Measurements from ENCODE around the gene FDX1.

Gene FDX1

DNA sequence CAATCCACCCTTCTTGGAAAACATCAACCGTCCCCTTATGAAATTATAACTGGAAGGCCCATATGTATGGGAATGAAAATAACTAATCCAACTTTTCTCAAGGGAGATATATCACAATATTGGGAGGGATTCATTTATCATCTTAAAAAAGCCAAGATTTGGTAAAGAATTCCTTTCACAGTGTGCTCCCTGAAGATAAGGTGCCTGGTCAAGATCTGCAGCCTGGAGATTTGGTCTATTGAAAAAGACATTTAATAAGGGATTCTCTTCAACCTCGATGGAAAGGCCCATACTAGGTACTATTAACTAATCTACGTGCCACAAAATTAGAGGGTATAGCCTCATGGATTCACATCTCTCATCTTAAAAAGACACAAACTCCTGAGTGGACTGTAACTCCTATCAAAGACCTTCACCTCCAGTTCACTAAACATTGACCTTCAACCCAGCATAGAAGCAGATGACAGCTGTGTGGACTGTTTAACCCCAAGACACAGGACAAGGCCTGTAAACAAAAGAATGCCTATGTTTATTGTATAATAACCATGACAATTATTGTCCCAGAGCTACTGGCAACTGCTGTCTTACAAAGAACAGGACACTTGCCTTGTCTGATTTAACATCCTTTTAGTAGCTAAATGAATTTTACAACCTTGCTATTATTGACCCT is 4.8 kb upstream of the FDX1 start:
- Mint-ChIP-seq H3K9me3 (peaks cover 11% of the 10 kb centered on the region), H3K36me3 (ENCODE audit: low read depth) (no peaks in the 10 kb centered on the region), H3K27ac (no peak overlapping the region), H3K27me3 (ENCODE audit: low read depth) (peaks cover 3% of the 10 kb centered on the region), H3K4me1 (ENCODE audit: low read depth) (peaks cover 10% of the 10 kb centered on the region), H3K4me3 (no peak overlapping the region)

DNA sequence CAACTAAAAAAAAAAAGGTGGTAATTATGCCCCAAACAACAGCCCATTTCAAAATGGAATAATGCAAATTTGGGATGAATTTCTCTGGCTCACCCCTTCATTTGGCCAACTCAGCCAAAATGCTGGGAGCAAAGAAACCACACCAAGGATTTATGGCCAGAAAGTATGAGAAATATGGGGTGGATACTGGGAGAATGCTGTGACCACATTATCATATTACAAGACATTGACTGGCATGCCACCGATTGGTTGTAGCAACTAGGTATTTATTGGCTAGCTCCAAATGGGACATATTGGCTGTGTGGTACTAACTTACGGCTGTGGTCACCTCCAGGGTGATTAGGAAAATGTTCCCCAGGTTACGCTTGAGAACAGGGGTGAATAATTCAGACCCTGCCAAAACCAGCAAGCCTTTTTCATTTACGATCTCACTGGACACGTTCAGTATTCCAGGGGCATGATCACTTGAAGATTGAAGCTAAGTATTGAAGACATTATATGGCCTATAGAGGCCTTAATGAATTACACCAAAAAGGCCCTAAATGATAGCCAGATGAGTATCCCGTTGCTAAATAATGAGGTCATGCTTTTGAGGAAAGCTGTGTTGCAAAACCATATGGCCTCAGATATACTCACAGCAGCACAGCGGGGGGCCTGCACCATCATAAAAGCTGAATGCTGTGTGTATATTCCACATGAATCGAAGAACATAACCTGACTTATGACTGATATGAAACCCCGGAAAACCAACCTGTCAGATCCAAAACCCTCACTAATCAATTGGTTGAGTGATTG is 3.8 kb upstream of the FDX1 start:
- no peaks in the 10 kb centered on the region for H3K27me3 Mint-ChIP-seq (ENCODE audit: low read depth)
- peaks cover 4% of the 10 kb centered on the region for H3K36me3 Mint-ChIP-seq (ENCODE audit: low read depth)
- peaks cover 15% of the 10 kb centered on the region for H3K4me1 Mint-ChIP-seq (ENCODE audit: low read depth)
- H3K4me3 Mint-ChIP-seq = no peak overlapping the region
- no peak overlapping the region for H3K27ac Mint-ChIP-seq
- H3K9me3 Mint-ChIP-seq = peaks cover 6% of the 10 kb centered on the region

DNA sequence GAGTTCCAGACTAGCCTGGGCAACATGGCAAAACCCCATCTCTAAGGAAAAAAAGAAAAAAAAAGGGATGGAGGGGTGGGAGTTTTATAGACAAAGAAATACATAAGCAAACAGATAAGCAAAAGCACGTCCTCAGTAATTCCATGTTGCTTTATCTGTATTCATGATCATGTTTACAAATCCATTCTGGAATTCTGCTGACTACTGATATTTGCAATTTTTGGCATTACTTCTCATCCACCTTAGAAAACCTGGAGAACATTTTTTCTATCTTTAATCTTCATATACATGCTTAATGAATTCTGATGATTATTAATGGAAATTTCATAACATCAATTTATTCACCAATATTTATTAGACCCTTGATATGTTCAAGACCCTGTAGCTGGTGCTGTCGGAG is 1.7 kb upstream of the FDX1 start:
- Mint-ChIP-seq H3K27ac (no peak overlapping the region), H3K9me3 (no peaks in the 10 kb centered on the region), H3K4me1 (ENCODE audit: low read depth) (peaks cover 33% of the 10 kb centered on the region), H3K4me3 (no peak overlapping the region), H3K27me3 (ENCODE audit: low read depth) (no peaks in the 10 kb centered on the region), H3K36me3 (ENCODE audit: low read depth) (peaks cover 4% of the 10 kb centered on the region)

DNA sequence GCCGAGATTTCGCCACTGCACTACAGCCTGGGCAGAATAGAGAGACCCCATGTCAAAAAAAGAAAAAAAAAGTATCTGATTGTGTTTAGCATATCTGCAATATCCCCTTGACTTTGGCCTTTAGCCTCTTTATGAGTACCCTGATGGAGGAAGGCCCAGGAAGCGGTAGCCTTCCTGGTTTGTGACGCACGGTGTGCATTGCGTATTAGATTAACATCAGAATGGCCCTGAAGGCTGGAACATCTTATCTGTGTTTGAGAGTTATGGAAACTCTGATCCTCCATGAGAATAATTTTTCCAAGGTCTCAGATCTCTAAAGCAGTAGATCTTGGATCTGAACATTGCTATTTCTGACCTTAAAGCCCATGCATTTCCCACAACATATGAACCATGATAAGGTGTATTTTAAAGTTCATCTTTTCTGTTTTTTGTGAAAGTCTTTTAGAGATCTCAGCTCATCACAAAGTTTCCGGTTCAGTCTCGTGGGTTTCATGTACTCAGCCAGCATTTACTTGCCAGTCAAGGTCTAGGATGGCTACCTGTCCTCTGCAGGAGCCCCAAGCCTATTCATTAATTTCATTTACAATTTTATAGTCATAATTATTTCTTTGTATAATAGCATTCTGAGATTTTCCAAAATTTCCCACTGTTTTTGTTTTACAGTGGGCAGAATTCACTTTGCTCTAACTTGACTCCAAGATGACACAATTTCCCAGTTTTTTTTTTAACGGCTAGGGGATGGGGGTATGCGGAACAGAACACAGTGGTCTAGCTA is 605 bp upstream of the FDX1 start:
- Mint-ChIP-seq H3K9me3 (no peaks in the 10 kb centered on the region), H3K36me3 (ENCODE audit: low read depth) (peaks cover 4% of the 10 kb centered on the region), H3K4me3 (peak overlapping the region; percentile 80), H3K27ac (peak overlapping the region; percentile 72), H3K4me1 (ENCODE audit: low read depth) (peaks cover 42% of the 10 kb centered on the region), H3K27me3 (ENCODE audit: low read depth) (no peaks in the 10 kb centered on the region)

DNA sequence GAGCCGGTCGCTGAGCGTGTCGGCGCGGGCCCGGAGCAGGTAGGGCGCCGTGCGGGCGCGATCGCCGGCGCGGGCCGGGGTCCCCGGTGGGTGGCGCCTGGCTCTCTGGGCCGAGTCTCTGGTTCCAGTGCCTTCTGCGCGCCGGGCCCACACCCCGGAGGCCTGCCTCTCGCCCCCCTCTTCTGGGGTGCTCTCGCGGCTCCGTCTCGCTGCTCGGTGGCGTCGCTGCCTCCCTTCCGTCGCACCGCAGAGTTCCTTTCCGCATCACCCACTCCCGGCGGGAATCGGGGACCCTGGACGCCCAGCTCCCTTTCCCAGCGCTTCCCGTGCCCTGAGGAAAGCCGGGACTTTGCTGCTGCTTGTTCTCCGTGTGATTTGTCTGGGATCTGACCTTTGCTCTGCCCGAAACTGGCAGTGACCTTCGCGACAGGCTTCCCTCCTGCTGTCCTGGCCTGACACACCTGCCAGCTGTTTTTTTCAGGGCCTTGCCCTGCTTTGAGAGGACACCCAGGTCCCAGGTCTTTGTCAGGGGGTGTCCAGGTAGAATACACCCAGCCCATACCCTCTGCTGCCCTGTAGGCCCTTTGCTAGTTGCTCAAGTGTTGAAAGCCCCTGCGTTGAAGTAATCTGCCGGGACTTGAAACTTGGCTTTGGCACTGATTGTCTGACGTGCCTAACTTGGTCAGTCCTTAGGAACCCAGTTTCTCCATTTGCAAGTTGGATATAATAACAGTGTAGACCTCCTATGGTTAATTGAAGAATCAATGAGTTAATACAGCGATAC is 711 bp downstream of the FDX1 start:
- Mint-ChIP-seq H3K36me3 (ENCODE audit: low read depth) (peaks cover 4% of the 10 kb centered on the region), H3K4me1 (ENCODE audit: low read depth) (peaks cover 45% of the 10 kb centered on the region)

DNA sequence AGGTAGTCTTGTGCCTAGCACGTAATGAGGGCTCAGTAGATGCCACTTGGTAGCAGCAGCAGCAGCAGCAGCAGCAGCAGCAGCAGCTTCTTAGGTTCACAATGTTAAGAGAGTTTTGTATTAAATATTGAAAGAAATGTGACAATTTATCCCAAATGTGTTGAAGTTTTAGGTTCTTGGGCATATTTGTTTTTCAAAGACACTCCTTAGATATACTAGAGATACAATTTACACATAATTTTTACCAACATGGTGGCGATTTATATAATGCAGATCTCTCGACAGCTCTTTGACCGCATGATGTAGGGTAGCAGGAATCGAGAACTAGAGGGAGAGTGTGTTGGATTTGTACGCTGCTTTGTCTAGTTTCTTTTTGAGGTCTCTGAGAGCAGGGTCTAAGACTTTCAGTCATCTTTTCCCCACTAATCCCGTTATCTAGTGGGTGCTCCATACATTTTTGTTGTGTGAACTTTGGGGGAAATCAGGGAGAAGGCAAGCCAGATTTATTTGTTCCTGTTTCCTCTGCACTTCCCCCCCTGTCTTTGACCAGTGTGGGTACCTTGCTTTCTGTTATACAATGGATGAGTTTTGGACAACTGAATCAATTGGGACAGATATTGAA is 1.4 kb downstream of the FDX1 start:
- Mint-ChIP-seq H3K4me1 (ENCODE audit: low read depth) (peaks cover 45% of the 10 kb centered on the region), H3K27me3 (ENCODE audit: low read depth) (no peaks in the 10 kb centered on the region), H3K36me3 (ENCODE audit: low read depth) (peaks cover 4% of the 10 kb centered on the region), H3K4me3 (peak overlapping the region; percentile 98), H3K9me3 (no peaks in the 10 kb centered on the region), H3K27ac (peak overlapping the region; percentile 93)

More for the DNA sequence above, 711 bp downstream of the FDX1 start:
- H3K9me3 Mint-ChIP-seq = no peaks in the 10 kb centered on the region
- H3K27me3 Mint-ChIP-seq (ENCODE audit: low read depth) = no peaks in the 10 kb centered on the region
- peak overlapping the region; percentile 98 for H3K4me3 Mint-ChIP-seq
- H3K27ac Mint-ChIP-seq = peak overlapping the region; percentile 93

DNA sequence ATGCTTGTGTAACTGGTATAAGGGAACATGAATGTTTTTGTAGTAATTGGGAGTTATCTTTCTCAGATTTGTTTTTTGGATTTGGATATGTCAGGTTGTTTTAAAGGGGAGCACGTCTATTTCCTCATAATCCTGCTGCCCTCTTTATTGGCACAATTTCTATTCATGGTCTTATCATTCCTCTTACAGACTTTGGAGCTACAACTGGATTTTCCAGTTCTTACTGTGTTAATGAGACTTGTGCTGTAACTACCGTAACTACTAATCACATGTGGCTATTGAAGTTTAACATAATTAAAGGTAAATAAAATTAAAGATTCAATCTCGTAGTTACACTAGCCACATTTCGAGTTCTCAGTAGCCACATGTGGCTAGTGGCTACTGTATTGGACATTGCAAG is 1.9 kb downstream of the FDX1 start:
- Mint-ChIP-seq H3K4me3 (peak overlapping the region; percentile 98), H3K27ac (no peak overlapping the region), H3K36me3 (ENCODE audit: low read depth) (peaks cover 4% of the 10 kb centered on the region), H3K9me3 (no peaks in the 10 kb centered on the region), H3K27me3 (ENCODE audit: low read depth) (no peaks in the 10 kb centered on the region), H3K4me1 (ENCODE audit: low read depth) (peaks cover 45% of the 10 kb centered on the region)

DNA sequence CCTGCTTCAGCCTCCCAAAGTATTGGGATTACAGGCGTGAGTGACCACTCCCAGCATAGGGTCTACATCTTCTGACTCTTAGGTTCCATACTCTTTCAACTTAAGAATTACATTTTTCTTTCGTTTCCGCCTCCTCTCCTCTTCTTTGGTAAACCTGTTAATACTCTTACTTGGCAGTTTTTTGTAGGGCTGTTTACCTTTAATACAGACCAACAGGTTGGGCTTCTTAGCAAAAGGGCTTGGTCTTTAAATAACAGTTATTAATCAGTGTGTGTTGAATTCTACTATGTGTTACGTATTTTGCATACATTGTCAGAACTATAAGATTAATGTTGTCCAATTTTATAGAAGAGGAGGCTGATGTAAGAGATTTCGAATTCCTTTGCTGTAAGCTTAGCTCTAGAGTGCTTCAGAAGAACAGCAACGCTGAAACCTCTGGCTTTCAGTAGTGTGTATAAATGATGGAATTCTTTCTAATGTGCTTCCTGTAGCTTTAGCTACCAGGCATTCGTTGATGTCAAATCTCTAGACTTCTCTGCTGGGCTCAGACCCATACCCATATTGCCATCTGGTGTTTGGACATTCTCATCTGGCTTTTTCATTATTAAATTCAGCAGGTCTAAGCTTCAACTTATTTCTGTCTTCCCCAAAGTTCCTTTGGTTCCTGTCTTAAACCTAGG is 3.1 kb downstream of the FDX1 start:
- Mint-ChIP-seq H3K27ac (no peak overlapping the region), H3K27me3 (ENCODE audit: low read depth) (no peaks in the 10 kb centered on the region), H3K36me3 (ENCODE audit: low read depth) (peaks cover 14% of the 10 kb centered on the region), H3K4me3 (peak overlapping the region; percentile 41), H3K4me1 (ENCODE audit: low read depth) (peaks cover 47% of the 10 kb centered on the region), H3K9me3 (no peaks in the 10 kb centered on the region)

DNA sequence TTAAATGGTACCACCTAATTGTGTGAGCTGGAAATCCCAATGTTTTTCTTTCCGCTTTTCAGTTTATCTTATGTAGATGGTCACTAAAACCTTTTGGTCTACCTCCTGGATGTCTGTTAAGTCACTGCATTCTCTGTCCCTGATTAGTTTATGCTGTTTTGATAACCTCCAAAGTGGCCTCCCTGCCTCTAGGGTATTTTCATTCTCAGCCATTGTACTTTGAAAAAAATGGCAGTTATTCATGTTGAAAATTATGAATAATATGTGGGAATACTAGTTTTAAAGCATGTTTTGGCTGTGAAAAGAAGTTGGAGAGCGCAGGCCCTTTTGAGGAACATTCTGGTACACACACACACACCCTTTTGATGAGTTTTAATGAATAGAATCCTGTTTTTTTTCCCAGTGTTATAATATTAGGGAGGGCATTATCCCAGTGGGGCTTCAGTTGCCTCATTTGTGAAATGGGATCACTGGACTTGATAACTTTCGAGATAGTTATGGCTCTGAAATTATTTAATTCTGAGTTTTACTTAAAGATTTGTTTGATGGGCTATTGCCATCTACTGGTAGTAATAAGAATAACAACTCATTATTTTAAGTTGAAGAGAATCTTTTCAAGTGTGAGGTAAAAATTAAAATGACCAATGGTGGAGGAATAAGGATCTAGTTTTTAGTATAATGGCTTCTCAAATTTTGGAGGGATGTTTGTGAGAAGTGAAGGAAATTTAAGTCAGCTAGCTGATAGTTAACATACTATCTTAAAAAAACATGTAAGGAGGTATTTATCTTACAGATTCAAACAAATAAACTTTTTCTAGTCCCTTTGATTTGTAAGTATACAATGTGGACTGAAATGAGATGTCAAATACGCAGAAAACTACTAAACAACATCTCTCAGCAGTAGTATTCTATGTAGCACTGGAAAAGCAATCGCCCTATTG is 3.9 kb downstream of the FDX1 start:
- peaks cover 46% of the 10 kb centered on the region for H3K4me1 Mint-ChIP-seq (ENCODE audit: low read depth)
- no peak overlapping the region for H3K27ac Mint-ChIP-seq
- H3K27me3 Mint-ChIP-seq (ENCODE audit: low read depth) = no peaks in the 10 kb centered on the region
- H3K9me3 Mint-ChIP-seq = no peaks in the 10 kb centered on the region
- no peak overlapping the region for H3K4me3 Mint-ChIP-seq
- H3K36me3 Mint-ChIP-seq (ENCODE audit: low read depth) = peaks cover 19% of the 10 kb centered on the region

DNA sequence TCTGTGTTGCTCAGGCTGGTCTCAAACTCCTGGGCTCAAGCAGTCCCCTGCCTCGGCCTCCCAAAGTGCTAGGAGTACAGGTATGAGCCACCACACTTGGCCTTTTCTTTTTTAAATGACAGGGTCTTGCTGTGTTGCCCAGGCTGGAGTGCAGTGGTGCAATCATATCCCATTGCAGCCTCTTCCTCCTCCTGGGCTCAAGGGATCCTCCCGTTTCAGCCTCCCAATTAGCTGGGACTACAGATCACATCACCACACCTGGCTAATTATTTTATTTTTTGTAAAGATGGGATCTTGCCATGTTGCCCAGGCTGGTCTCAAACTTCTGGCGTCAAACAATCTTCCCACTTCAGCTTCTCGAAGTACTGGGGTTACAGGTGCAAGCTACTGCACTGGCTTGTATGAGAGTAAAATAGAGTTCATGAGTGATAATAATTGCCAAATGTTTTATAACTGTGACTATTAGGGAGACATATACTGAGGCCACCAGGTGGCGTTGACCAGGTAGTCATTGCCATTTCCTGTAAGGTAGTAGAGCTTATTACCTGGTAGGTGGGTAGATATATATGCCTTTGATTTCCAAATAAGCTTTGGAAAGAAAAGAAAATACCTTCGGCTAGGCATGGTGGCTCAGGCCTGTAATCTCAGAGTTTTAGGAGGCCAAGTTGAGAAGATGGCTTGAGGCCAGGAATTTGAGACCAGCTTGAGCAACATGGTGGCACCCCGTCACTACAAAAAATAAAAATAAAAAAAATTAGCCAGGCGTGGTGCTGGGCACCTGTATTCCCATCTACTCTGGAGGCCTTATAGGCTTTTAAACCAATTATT is 5.4 kb downstream of the FDX1 start:
- Mint-ChIP-seq H3K27me3 (ENCODE audit: low read depth) (no peaks in the 10 kb centered on the region), H3K36me3 (ENCODE audit: low read depth) (peaks cover 29% of the 10 kb centered on the region), H3K27ac (no peak overlapping the region), H3K4me3 (no peak overlapping the region), H3K4me1 (ENCODE audit: low read depth) (peaks cover 40% of the 10 kb centered on the region), H3K9me3 (no peaks in the 10 kb centered on the region)

DNA sequence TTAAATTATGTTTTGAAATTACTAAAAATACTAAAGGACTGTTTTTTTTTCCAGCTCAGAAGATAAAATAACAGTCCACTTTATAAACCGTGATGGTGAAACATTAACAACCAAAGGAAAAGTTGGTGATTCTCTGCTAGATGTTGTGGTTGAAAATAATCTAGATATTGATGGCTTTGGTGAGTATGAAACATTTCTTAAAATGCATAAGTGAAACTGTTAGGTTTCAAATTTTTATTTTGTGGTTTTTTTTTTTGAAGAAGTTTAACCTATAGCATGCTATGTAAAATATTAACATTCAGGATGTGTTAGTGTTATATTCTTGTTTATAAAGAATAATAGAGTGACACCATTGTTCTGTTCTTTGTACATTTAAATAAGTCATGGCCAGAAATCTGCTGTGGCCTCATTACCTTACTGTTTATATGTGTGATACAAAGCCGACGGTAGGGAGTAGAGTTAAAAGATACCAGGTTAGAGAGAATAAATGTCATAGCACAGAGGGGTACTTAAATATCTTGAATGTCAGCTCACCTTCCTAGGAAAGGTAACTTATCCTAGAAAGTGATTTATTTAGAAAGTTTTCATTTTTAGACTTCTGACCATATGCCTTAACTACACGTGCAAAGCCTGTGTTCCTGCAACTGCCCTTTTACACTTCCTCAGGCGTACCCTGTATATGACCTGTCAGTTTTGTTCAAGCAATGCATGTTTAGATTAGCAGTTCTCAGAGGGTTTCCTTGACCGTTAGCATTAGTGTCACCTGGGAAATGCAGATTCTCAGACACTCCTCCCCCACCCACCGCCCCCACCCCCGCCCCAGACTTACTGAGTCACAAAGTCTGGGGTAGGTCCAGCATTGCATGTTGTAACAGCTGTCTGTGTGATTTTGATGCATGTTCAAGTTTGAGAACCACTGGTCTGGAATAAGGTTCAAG is 6.3 kb downstream of the FDX1 start:
- Mint-ChIP-seq H3K27me3 (ENCODE audit: low read depth) (no peaks in the 10 kb centered on the region), H3K27ac (no peak overlapping the region), H3K9me3 (peaks cover 1% of the 10 kb centered on the region), H3K4me1 (ENCODE audit: low read depth) (peaks cover 35% of the 10 kb centered on the region), H3K4me3 (no peak overlapping the region), H3K36me3 (ENCODE audit: low read depth) (peaks cover 35% of the 10 kb centered on the region)
